Right kidney (tissue), 1 donor: Measurements from ENCODE around the gene ZNF652.
"Not testable (repeated sequence)": the region's sequence is repeated elsewhere in the genome, so short reads cannot be mapped to it uniquely, and the experiment has no call there.

Experiments used
- DNase-seq: peaks from one replicate; pipeline ENCODE4 v3.0.0-alpha.2; 2016

The ZNF652 gene

DNA sequence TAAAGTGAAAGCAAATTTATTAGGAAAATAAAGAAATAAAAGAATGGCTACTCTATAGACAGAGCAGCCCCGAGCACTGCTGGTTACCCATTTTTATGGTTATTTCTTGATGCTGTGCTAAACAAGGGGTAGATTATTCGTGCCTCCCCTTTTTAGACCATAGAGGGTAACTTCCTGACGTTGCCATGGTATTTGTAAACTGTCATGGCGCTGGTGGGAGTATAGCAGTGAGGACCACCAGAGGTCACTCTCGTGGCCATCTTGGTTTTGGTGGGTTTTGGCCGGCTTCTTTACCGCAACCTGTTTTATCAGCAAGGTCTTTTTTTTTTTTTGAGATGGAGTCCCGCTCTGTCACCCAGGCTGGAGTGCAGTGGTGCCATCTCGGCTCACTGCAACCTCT, 100.5 kb downstream of the ZNF652 start:
- DNase-seq, result not testable (repeated sequence)

GRCh38 chr17:49260817-49261291, 101.2 kb downstream of the ZNF652 start:
- no peak for DNase-seq

DNA sequence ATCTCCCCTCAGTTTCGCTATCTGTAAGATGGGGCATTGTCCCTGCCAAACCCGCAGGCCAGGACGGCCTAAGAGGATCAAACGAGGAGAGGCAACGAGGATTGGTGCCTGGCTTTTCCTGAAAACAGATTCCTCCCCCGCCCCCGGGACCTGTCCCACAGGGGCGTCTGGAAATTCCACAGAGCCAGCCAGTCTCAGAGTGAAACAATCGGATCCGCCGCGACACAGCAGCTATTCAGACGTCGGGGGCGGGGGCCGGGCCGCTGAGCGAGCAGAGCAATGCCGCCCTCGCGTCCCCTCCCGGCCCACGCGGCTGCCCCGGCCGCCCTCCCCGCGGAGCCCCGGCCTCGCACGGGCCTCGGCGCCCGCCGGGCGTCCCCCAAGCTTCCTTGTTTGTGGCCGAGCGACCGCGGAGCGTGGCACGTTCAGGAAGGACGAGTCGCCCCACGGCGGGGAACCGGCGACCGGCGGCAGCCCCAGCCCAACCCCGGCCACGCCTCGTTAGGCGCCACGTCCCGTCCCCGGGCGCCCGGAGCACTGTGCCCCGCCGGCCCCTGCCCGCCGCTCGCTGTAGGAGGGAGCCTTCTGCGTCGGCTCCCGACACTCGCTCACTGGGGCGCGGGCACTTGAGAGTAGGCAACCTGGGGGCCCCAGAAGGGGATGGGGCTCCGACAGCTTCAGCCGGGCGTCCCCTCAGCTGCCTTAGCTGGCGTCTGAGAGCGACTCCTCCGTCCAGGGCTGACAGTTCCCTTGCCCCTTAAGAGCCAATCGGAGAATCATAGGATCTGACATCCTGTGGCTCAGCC, 101.8 kb downstream of the ZNF652 start:
- DNase-seq, result peak; percentile 78

GRCh38 chr17:49259663-49260010, 102.4 kb downstream of the ZNF652 start:
- no peak for DNase-seq

DNA sequence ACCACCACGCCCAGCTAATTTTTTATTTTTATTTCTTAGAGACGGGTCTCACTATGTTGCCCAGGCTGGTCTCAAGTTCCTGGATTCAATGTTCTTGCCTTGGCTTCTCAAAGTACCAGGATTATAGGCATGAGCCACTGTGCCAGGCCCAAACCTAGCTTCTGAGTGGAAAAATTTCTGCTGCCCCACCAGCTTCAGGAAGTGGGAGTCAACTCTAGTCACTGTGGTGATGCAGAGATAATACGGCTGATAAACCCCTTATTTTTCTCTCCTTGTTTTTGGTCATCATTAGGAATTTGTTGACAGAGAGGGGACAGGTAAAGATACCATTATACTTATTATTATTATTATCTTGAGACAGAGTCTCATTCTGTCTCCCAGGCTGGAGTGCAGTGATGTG, 103.7 kb downstream of the ZNF652 start:
- DNase-seq, result no peak

GRCh38 chr17:49255125-49255524, 106.9 kb downstream of the ZNF652 start:
- DNase-seq, result no peak

DNA sequence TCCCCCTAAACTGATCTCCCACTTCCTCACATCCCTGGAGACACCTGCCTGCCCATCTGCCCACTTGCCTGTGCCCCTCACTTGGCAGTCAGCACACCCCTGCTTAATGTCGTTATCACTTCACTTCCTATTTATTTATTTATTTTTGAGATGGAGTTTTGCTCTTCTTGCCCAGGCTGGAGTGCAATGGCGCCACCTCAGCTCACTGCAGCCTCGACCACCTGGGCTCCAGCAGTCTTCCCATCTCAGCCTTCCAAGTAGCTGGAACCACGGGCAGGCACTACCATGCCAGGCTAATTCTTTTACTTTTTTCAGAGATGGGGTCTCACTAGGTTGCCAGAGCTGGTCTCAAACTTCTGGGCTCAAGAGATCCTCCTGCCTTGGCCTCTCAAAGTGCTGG, 108.0 kb downstream of the ZNF652 start:
- no peak for DNase-seq

GRCh38 chr17:49252148-49252695, 109.8 kb downstream of the ZNF652 start:
- no peak for DNase-seq

DNA sequence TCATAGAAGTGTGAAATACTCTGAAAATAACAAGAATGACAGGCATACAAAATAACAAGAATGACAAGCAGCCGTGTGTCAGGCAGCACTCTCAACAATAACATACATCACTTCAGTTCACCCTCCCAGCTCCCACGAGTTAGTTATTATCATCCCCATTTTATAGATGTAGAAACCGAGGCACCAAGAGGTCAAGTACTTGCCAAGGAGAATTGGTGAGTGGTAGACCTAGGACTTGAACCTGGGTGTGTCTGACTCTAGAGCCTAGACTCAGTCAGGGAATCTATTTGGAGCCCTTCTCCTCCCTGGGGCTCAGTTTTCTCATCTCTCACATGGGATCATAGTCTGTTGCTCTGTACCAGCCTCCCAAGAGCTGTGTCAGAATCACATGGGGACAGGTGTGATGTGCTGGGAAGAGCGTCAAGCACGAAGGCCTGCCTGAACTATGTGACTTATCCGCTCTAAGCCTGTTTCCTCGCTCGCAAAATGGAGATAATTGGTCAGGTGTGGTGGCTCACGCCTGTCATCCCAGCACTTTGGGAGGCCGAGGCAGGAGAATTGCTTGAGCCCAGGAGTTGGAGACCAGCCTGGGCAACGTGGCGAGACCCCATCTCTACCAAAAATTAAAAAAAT, 112.0 kb downstream of the ZNF652 start:
- no peak for DNase-seq

DNA sequence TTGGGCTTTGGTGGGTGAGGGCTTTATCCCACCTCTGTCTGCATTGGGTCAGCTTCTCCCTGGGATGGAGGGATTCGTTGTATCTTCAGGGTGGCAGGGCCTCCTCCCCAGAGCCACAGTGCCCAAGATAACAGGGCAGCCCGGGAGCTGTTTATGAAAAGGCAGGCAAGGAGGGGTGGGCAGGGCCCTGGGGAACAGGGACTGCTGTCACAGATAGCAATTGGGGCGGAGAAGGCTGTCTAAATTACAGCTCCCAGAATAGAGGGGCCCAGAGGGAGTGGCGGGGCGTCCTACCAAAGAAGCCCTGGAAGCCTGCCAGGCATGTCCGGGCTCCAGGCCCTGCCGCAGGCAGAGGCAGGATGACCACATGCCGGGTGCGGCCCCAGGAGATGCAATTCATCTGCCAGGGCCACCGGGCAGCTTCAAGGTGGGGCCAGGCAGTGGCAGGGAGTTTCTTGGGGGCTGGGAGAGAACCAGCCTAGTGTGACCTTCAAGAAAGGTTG, 112.7 kb downstream of the ZNF652 start:
- DNase-seq, result no peak

GRCh38 chr17:49247944-49248343, 114.1 kb downstream of the ZNF652 start:
- DNase-seq, result no peak

- DNase-seq, result no peak
These were observed 117.2 kb downstream of the ZNF652 start for GRCh38 chr17:49244839-49245238.
